GM23248 (cell line): ENCODE results near the gene ADGRD2. TPM values are rescaled to one million over a fixed set of nuclear protein-coding genes. Genes with fewer than 3 reads are reported as not detected.

Experiments used
- DNase-seq: peaks from one replicate; pipeline ENCODE4 v3.0.0-alpha.2; 2015
- H2AFZ ChIP-seq: fragments of 200-600 bp; sonication (generic); 2 replicates; pipeline ENCODE4 v1.6.1; 2016; ENCODE audit warnings: antibody characterized with exemption
- H3F3A ChIP-seq: fragments of 200-600 bp; sonication (generic); 2 replicates; pipeline ENCODE4 v1.6.1; 2016; ENCODE audit warnings: mild to moderate bottlenecking, antibody characterized with exemption, mixed run types; ENCODE audit not compliant: insufficient read depth
- H3K27ac ChIP-seq: fragments of 200-600 bp; sonication (generic); 2 replicates; pipeline ENCODE4 v1.5.1; 2016; ENCODE audit warnings: mild to moderate bottlenecking
- H3K27me3 ChIP-seq: fragments of 200-600 bp; sonication (generic); replicated peaks from 2 replicates; pipeline ENCODE4 v1.6.1; 2016; ENCODE audit warnings: mild to moderate bottlenecking; ENCODE audit not compliant: insufficient read depth
- H3K36me3 ChIP-seq: fragments of 200-600 bp; sonication (generic); 2 replicates; pipeline ENCODE4 v1.6.1; 2016; ENCODE audit warnings: low read depth, mild to moderate bottlenecking
- H3K4me1 ChIP-seq: fragments of 200-600 bp; sonication (generic); 2 replicates; pipeline ENCODE4 v1.6.1; 2016; ENCODE audit warnings: mild to moderate bottlenecking; ENCODE audit not compliant: insufficient read depth
- H3K4me2 ChIP-seq: fragments of 200-600 bp; sonication (generic); one replicate; pipeline ENCODE4 v1.6.1; 2016; ENCODE audit warnings: mild to moderate bottlenecking; ENCODE audit not compliant: unreplicated experiment
- H3K4me3 ChIP-seq: fragments of 200-600 bp; sonication (generic); 2 replicates; pipeline ENCODE4 v1.5.1; 2016; ENCODE audit warnings: mild to moderate bottlenecking
- H3K79me2 ChIP-seq: fragments of 200-600 bp; sonication (generic); 2 replicates; pipeline ENCODE4 v1.6.1; 2016; ENCODE audit warnings: mild to moderate bottlenecking; ENCODE audit not compliant: insufficient read depth
- H3K9ac ChIP-seq: fragments of 200-600 bp; sonication (generic); 2 replicates; pipeline ENCODE4 v1.6.1; 2016; ENCODE audit warnings: mild to moderate bottlenecking
- H3K9me2 ChIP-seq: fragments of 200-600 bp; sonication (generic); 2 replicates; pipeline ENCODE4 v1.6.1; 2016; ENCODE audit warnings: mixed run types, mild to moderate bottlenecking, moderate library complexity; ENCODE audit not compliant: insufficient read depth
- H3K9me3 ChIP-seq: fragments of 200-600 bp; sonication (generic); one replicate; pipeline ENCODE4 v1.6.1; 2017; ENCODE audit warnings: low read depth
- H4K20me1 ChIP-seq: fragments of 200-600 bp; sonication (generic); 2 replicates; pipeline ENCODE4 v1.6.0; 2016; ENCODE audit not compliant: insufficient read depth
- EZH2 ChIP-seq: fragments of 200-600 bp; sonication (generic); IDR thresholded peaks from 2 replicates; pipeline ENCODE4 v1.6.1; 2018; ENCODE audit warnings: antibody characterized with exemption, mild to moderate bottlenecking; ENCODE audit not compliant: insufficient read depth, poor library complexity, severe bottlenecking
- EZH2phosphoT487 ChIP-seq: fragments of 200-600 bp; sonication (generic); IDR thresholded peaks from 2 replicates; pipeline ENCODE4 v1.6.1; 2018; ENCODE audit warnings: antibody characterized with exemption, moderate library complexity, mild to moderate bottlenecking, low read depth; ENCODE audit not compliant: insufficient read depth
- WGBS, 2 experiments: methylation state at CpG; one replicate each; pipeline ENCODE4 v1.1.6; 2015 to 2017; ENCODE audit warnings: low lambda C conversion rate in 2 of 2, low coverage in 1 of 2; ENCODE audit errors: missing lambda C conversion rate in 2 of 2; 5-methylcytosine and 5-hydroxymethylcytosine counted together
- in situ Hi-C: fragments of 300-500 bp; cut with MboI; formaldehyde crosslinking; loops from 2 replicates; pipeline ENCODE4 v1.15.0; 2020
- polyA plus RNA-seq: library from polyadenylated mRNA; unstranded; fragments of >200 nt; fragmentation: Nextera tagmentation; extraction: Ambion mirVana; gene quantifications from 2 replicates; pipeline ENCODE4 v1.2.1, GENCODE V29; 2016
- total RNA-seq: library from RNA; depleted of rRNA; stranded (reverse); fragments of >200 nt; shearing (Covaris generic); gene quantifications from 2 replicates; pipeline ENCODE4 v1.2.3, GENCODE V29; 2014

The ADGRD2 gene
- total and polyA plus RNA-seq, 2 experiments from 2014 or later = not detected

- H3K9me3 ChIP-seq = no peaks in the 10 kb centered on the region
- WGBS, 2 experiments = 43 to 51% methylated on average over 9 of the region's 9 CpGs
- no peak for DNase-seq
- H3K4me3 ChIP-seq = no peak overlapping the region
- no peak for TF ChIP-seq EZH2
- no peak for TF ChIP-seq EZH2phosphoT487
- no peaks in the 10 kb centered on the region for H3K4me1 ChIP-seq
- no peaks in the 10 kb centered on the region for H3K79me2 ChIP-seq
- no peaks in the 10 kb centered on the region for H3F3A ChIP-seq
- no peak overlapping the region for H3K4me2 ChIP-seq
- peaks cover 8% of the 10 kb centered on the region for H3K27me3 ChIP-seq
- no peak overlapping the region for H3K27ac ChIP-seq
- no peaks in the 10 kb centered on the region for H3K9me2 ChIP-seq
- in situ Hi-C loops = no loop called here
- H3K36me3 ChIP-seq = no peaks in the 10 kb centered on the region
- no peak overlapping the region for H2AFZ ChIP-seq
- H3K9ac ChIP-seq = no peak overlapping the region
- H4K20me1 ChIP-seq = no peaks in the 10 kb centered on the region
These were observed 21.5 kb downstream of the ADGRD2 start for GRCh38 chr9:124471761-124472160.

DNA sequence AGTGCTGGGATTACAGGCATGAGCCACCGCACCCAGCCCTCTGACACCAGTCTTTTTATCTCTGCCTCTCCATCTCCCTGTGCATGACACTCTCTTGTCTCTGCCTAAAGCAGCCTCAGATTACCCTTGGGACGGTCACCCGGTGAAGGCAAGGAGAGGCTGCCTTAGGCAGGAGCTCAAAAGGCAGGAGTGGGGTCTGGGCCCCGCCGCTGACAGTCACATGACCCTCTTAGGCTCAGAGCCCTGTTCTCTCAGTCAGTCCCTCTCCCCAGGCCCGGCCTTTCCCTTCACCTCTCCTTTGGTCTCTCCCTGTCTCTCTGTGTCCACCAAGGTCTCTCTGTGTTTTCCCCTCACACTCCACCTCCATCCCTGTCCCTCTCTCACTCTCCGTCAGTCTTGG lies 22.5 kb downstream of the ADGRD2 start:
- DNase-seq = no peak

DNA sequence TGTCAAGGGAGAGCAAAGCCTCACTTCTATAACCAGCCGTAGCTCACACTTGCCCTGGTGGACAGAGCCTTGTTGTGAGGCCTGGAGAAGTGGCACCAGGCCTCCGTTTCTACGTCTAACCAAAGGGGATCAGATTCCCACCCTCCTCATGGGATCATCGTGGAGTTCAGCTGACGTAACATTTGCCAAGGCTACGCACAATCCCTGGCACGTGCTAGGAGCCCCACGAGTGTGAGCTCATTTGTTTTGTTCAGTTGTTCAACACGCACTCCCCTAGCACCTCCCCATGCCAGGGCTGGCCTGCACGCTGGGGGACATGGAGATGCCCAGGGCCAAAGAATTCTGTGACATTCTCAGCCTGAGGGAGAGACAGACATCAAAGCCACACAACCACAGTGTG lies 23.1 kb downstream of the ADGRD2 start:
- 46 to 50% methylated on average over 10 of the region's 10 CpGs for WGBS, 2 experiments
- in situ Hi-C loops = no loop called here
- no peaks in the 10 kb centered on the region for H4K20me1 ChIP-seq

More for the DNA sequence above, 22.5 kb downstream of the ADGRD2 start:
- H3K4me1 ChIP-seq = no peaks in the 10 kb centered on the region
- WGBS, 2 experiments = 64 to 75% methylated on average over 7 of the region's 7 CpGs
- no peak for TF ChIP-seq EZH2
- no peak for TF ChIP-seq EZH2phosphoT487
- H3K4me3 ChIP-seq = no peak overlapping the region
- no peaks in the 10 kb centered on the region for H3K36me3 ChIP-seq
- H3K27me3 ChIP-seq = peaks cover 16% of the 10 kb centered on the region
- no peak overlapping the region for H3K4me2 ChIP-seq
- no peak overlapping the region for H3K9ac ChIP-seq
- no peaks in the 10 kb centered on the region for H3K9me3 ChIP-seq
- H3K27ac ChIP-seq = no peak overlapping the region
- no peak overlapping the region for H2AFZ ChIP-seq
- no peaks in the 10 kb centered on the region for H3K79me2 ChIP-seq
- H3F3A ChIP-seq = no peaks in the 10 kb centered on the region
- in situ Hi-C loops = no loop called here
- no peaks in the 10 kb centered on the region for H3K9me2 ChIP-seq
- H4K20me1 ChIP-seq = no peaks in the 10 kb centered on the region

DNA sequence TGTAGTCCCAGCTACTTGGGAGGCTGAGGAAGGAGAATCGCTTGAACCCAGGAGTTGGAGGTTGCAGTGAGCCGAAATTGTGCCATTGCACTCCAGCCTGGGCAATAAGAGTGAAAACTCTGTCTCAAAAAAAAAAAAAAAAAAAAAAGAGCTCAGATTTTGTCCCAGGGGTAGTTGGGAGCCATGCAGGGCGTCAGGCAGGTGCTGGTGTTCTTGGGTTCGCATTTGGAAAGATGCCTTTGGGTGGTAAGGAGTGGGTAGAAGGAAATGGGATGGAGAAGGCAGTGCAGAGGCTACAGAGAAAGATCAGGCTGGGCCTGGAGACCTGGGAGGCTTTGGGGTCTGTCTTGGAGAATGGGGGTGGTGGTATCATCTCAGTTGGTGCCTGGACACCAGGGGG lies 23.9 kb downstream of the ADGRD2 start:
- Histone ChIP-seq H3K4me1 (no peaks in the 10 kb centered on the region), H3K79me2 (no peaks in the 10 kb centered on the region)
- WGBS, 2 experiments = 39 to 50% methylated on average over 4 of the region's 4 CpGs

More for the DNA sequence above, 23.1 kb downstream of the ADGRD2 start:
- H3K4me2 ChIP-seq = no peak overlapping the region
- H3F3A ChIP-seq = no peaks in the 10 kb centered on the region
- no peaks in the 10 kb centered on the region for H3K36me3 ChIP-seq
- no peaks in the 10 kb centered on the region for H3K4me1 ChIP-seq
- no peak overlapping the region for H2AFZ ChIP-seq
- no peak overlapping the region for H3K27ac ChIP-seq
- no peak overlapping the region for H3K4me3 ChIP-seq
- no peak for TF ChIP-seq EZH2phosphoT487
- TF ChIP-seq EZH2 = no peak
- no peaks in the 10 kb centered on the region for H3K9me3 ChIP-seq
- no peak overlapping the region for H3K9ac ChIP-seq
- no peaks in the 10 kb centered on the region for H3K79me2 ChIP-seq
- no peak for DNase-seq
- no peaks in the 10 kb centered on the region for H3K9me2 ChIP-seq
- peaks cover 21% of the 10 kb centered on the region for H3K27me3 ChIP-seq

More for the DNA sequence above, 23.9 kb downstream of the ADGRD2 start:
- Histone ChIP-seq H3F3A (no peaks in the 10 kb centered on the region), H3K27ac (no peak overlapping the region), H3K9me2 (no peaks in the 10 kb centered on the region), H3K9ac (no peak overlapping the region), H3K9me3 (no peaks in the 10 kb centered on the region), H3K4me3 (no peak overlapping the region), H3K4me2 (no peak overlapping the region), H4K20me1 (no peaks in the 10 kb centered on the region), H3K36me3 (no peaks in the 10 kb centered on the region), H3K27me3 (peaks cover 24% of the 10 kb centered on the region), H2AFZ (no peak overlapping the region)
- no peak for DNase-seq
- in situ Hi-C loops = no loop called here
- TF ChIP-seq EZH2phosphoT487 (no peak), EZH2 (no peak)
